COLO668 (cell line): Measurements from ENCODE around the gene FKBP1C.

Experiments used
- DNase-seq: peaks from one replicate; lab custom pipeline; 2025; ENCODE audit not compliant: unreplicated experiment; lab: John Stamatoyannopoulos, UW

FKBP1C gene

DNA sequence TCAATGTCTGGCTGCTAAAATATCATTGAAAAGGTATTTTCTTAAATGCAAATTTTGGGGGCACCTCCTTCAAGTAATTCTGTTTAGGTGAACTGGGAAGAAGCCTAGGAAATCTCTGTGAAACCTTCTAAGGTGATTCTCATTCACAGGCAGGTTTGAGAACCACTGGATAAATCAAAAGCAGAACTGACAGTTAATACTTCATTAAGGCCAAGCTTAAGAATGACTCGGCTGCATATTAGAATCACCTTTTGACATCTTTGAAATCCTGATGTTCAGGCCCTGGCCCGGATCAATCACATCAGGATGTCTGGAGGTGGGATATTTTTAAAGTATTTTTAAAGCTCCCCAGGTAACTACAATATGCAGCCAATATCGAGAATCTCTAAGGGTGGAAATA is 50.6 kb downstream of the FKBP1C start:
- DNase-seq = no peak
